K562 (cell line): Measurements from ENCODE around the gene INHBC. TPM values are rescaled to one million over a fixed set of nuclear protein-coding genes. Genes with fewer than 3 reads are reported as not detected.

Experiments
- AFF4 ChIP-seq: sonication (generic); formaldehyde crosslinking; IDR thresholded peaks from 2 replicates; pipeline ENCODE4 v1.8.0; 2023; ENCODE audit warnings: mild to moderate bottlenecking, missing genetic modification reagents
- EZH2 ChIP-seq: IDR thresholded peaks from 2 replicates; pipeline ENCODE4 v1.6.1; 2012; ENCODE audit warnings: low read depth, mild to moderate bottlenecking, inconsistent platforms, low read length, borderline replicate concordance
- HES1 ChIP-seq: fragments of 450-650 bp; IDR thresholded peaks from 2 replicates; pipeline ENCODE4 v1.6.1; 2016; ENCODE audit warnings: low read depth, mild to moderate bottlenecking, moderate library complexity
- KDM2B ChIP-seq: fragments of 250-450 bp; sonication (Bioruptor Pico); IDR thresholded peaks from 2 replicates; pipeline ENCODE4 v1.8.0; 2021; ENCODE audit warnings: mild to moderate bottlenecking, moderate library complexity
- MNT ChIP-seq, 2 experiments: fragments of 450-650 bp; conservative IDR thresholded peaks; 2 replicates each; pipeline ENCODE4 v1.6.1; 2017; ENCODE audit warnings: mild to moderate bottlenecking in 2 of 2, moderate library complexity in 2 of 2
- RBFOX2 ChIP-seq: fragments of 200-400 bp; formaldehyde crosslinking; IDR thresholded peaks from 2 replicates; pipeline ENCODE4 v1.6.1; 2017; ENCODE audit warnings: low read depth, mild to moderate bottlenecking, low read length, moderate library complexity
- TAF15 ChIP-seq: fragments of 200-400 bp; formaldehyde crosslinking; IDR thresholded peaks from 2 replicates; pipeline ENCODE4 v1.6.1; 2017; ENCODE audit warnings: mild to moderate bottlenecking, low read depth, low read length, moderate library complexity
- ZBTB40 ChIP-seq, 2 experiments: fragments of 450-650 bp in 1 of 2; sonication (generic) in 1 of 2; formaldehyde crosslinking in 1 of 2; IDR thresholded peaks; 2 replicates each; pipeline versions ENCODE4 v1.7.1 to v1.9.0; 2016 to 2022; ENCODE audit warnings: inconsistent platforms in 1 of 2, mild to moderate bottlenecking in 1 of 2, missing genetic modification reagents in 1 of 2
- ZNF766 ChIP-seq: fragments of 200-800 bp; sonication (Bioruptor generic); conservative IDR thresholded peaks from 2 replicates; pipeline ENCODE4 v1.6.1; 2016; ENCODE audit warnings: missing genetic modification characterization, missing compliant biosample characterization
- polyA plus RNA-seq, 8 experiments: library from polyadenylated mRNA; depleted of rRNA in 4 of 8; stranded (reverse) in 5 of 8; unstranded in 3 of 8; fragments of >200 nt; fragmentation: Nextera tagmentation in 2 of 8; fragmentation: Illumina TruSeq in 1 of 8; extraction: Ambion mirVana in 2 of 8; extraction: Trizol in 1 of 8; gene quantifications; 2 replicates each; pipeline versions ENCODE4 v1.2.1 to v1.2.3, GENCODE V29; 2011 to 2014; ENCODE audit warnings: inconsistent platforms in 1 of 8, missing spikeins in 1 of 8
- total RNA-seq, 7 experiments: library from RNA; depleted of rRNA in 6 of 7; stranded (reverse); fragments of >200 nt in 6 of 7; fragmentation: Illumina TruSeq in 2 of 7; extraction: Trizol in 2 of 7; gene quantifications; 2 replicates each; pipeline versions ENCODE4 v1.2.1 to v1.2.3, GENCODE V29; 2011 to 2021; ENCODE audit warnings: low replicate concordance in 1 of 7

Gene INHBC
- total and polyA plus RNA-seq, 9 of the 15 experiments (the other 6 are each of a cell fraction or from before 2014, with no cell fraction given): 0.07 to 0.24 (median 0.15) TPM; not detected in 4

GRCh38 chr12:57454566-57455373 lies 20.2 kb downstream of the INHBC start, which contains the start of gene INHBE (continued):
- no peak for TF ChIP-seq ZBTB40 (IDR thresholded peaks at IDR 0.05)
- TF ChIP-seq ZBTB40 (CRISPR knock-in tag; IDR thresholded peaks at IDR 0.05): no peak
- peak; percentile 55 to 62; a peak in 3 of 4 replicates for TF ChIP-seq MNT (conservative IDR thresholded peaks at IDR 0.05)
- peak; percentile 29; the same call in 1 of the 2 replicates for TF ChIP-seq AFF4 (CRISPR knock-in tag)
- TF ChIP-seq ZNF766: peak; percentile 80
- TF ChIP-seq HES1: no peak
- TF ChIP-seq TAF15: no peak
- no peak for TF ChIP-seq KDM2B (CRISPR knock-in tag)
- no peak for TF ChIP-seq EZH2
- TF ChIP-seq RBFOX2: peak; percentile 84
